ENCODE measurements around the gene MN1.

Gene MN1

DNA sequence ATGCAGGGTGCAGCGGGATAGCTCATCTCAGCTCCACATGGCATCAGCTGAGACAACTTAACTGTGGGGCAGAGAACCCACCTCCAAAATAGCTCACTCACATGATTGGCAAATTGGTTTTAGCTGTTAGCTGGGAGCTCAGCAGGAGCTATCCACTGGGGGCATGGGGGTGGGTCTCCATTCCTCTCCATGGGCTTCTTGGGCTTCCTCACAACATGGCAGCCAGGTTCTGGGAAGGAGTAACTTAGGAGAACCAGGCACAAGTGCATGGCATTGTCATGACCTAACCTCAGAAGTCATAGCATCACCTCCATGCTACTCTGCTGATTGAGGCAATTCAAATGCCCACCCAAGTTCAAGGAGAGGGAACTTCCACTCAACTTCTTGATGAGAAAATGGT, 85.5 kb downstream of the MN1 start:
- no peak for DNase-seq (ENCODE audit: low read depth, low spot score)

DNA sequence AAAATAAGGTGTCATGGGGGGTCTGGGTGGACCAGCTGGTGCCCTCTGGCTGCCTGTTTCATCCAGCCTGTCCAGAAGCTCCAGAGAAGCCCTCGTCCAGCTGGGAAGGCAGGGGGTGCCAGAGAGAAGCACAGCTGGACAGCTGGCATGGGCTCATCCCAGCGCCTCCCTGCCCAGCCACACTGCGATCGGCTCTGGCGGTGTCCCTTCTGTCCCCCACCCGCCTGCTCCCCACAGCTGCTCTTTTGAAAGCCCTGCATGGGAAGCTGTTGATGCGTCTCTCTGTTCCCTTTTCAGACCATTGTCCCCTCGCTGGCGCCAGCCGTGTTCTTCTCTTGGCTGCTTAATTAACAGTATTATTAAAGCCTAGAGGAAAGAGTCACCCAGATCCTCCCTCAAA, 86.5 kb downstream of the MN1 start:
- no peak for DNase-seq (ENCODE audit: low read depth, low spot score)

DNA sequence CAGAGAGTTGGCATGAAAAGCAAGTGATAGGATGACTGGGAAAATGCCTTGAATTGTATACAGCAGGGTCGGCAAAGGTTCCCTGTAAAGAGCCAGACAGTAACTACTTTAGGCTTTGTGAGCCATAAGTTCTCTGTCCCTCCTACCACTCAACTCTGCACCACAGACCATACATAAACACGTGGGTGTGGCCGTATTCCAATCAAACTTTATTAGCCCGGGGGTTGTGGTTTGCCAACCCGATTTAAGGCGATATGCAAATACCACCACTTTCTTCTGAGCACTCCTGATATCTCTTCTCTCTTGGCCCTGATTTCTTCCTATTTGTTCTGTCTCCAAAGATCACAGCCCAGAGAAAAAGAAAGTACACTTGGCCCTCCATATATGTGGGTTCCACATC, 87.5 kb downstream of the MN1 start:
- no peak for DNase-seq (ENCODE audit: low read depth, low spot score)

DNA sequence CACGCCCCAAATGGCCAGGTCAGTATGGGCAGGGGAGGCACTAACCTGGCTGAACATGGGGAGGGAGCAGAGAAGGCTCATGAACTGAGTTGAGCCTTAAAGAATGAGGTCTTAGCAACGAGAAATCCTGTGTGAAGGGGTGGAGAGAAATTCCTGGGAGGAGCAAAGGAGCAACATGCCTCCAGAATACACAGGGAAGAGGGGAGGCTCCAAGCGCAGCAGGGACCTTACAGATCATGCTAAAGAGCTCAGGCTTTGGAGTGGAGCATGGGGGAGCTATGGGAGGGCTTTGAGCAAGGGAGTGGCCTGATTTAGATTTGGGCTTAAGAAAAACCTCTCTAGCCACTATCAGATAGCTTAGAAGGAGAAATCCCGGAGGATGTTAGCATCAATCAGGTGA, 88.1 kb downstream of the MN1 start:
- DNase-seq (ENCODE audit: low read depth, low spot score), result no peak

GRCh38 chr22:27711756-27712155, 89.8 kb downstream of the MN1 start:
- DNase-seq (ENCODE audit: low read depth, low spot score), result no peak

- no peak for DNase-seq (ENCODE audit: low read depth, low spot score)
These were observed 90.5 kb downstream of the MN1 start for GRCh38 chr22:27711012-27711411.

DNA sequence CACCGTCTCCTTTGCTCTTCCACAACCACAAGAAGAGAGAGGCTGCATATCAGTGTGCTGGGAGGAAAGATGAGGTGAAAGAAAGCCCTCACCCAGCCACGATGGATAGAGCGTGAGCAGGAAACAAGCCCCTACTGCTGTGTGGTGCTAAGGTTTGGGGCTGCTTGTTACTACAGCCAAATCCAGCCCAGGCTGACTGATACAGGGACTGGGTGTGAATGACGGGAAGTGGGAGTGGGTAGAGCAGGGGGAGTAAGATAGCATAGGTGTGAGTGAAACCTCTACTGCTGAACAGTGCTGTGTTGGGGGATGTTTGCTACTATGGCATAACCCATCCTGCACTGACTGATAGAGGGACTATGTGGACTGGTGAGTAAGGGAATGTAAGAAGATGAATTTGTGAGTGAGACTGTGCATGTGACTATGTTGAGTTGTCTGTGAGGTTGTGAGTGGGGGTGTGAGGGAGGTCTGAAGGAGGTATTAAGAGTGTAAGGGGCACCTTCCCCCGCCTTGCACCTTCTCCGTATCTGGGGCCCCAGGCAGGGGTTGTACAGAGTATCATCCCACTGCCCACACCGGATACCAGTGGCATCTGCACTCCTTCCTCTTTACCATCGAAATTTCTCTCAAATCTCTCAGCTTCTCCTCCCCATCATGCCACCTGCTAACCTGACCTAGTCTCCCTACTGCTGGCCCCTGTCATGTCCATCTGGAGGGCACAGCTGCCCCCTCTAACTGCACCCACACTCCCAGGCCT, 91.5 kb downstream of the MN1 start:
- DNase-seq (ENCODE audit: low read depth, low spot score), result no peak

DNA sequence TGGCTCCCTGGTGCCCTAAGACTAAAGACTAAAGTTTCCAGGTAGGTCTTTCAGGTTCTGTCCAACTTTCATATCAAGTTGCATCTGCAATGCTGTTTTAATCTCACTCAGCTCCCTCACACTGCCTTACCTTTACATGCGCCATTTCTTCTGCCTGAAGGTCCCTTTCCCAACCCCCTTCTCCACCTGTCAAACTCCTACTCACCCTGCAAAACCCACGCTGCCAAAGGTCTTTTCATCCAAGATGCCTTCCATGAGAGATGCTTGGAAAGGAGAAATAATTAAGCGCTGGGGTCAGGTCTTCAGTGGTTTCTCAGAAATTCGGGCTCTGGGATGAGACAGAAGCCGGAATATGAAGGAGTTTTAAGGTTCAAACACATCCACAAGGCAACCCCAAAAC, 95.1 kb downstream of the MN1 start:
- DNase-seq (ENCODE audit: low read depth, low spot score), result no peak

- no peak for DNase-seq (ENCODE audit: low read depth, low spot score)
These were observed 96.0 kb downstream of the MN1 start for GRCh38 chr22:27705408-27706080.

GRCh38 chr22:27704581-27704980, 97.0 kb downstream of the MN1 start:
- no peak for DNase-seq (ENCODE audit: low read depth, low spot score)

GRCh38 chr22:27699383-27700019, 102.1 kb downstream of the MN1 start:
- DNase-seq (ENCODE audit: low read depth, low spot score), result no peak

DNA sequence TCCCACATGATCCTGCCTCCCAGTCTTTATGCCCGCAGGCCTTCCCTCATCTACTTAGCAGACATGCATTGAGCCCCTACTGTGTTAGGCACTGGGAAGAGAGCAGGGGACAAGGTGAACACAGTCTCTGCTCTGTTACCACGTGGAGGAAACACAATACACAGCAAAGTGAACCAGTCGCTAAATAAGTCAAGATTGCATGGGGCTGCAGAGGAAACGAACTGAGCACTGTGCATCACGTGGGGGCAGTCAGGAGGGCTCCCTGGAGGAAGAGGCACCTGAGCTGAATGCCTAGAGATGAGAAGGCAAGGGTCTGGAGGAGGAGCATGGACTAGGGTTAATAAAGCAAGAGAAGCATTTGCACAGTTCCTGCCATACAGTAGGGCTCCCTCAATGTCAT, 102.7 kb downstream of the MN1 start:
- no peak for DNase-seq (ENCODE audit: low read depth, low spot score)
